ENCODE measurements around the gene PCDHB9. TPM values are rescaled to one million over a fixed set of nuclear protein-coding genes. Genes with fewer than 3 reads are reported as not detected.
"Not testable (repeated sequence)": the region's sequence is repeated elsewhere in the genome, so short reads cannot be mapped to it uniquely, and the experiment has no call there.

PCDHB9 gene
- total and polyA plus RNA-seq, 4 donors, result 0.03 to 0.25 (median 0.08) TPM

- no peak for TF ChIP-seq REST (IDR thresholded peaks at IDR 0.05)
- no peak for TF ChIP-seq ZBTB33 (IDR thresholded peaks at IDR 0.05)
- TF ChIP-seq HNF4G (IDR thresholded peaks at IDR 0.05), result no peak
- TF ChIP-seq TAF1 (conservative IDR thresholded peaks at IDR 0.05), result no peak
- no peak for TF ChIP-seq GABPA (IDR thresholded peaks at IDR 0.05 in 1 of 2, conservative IDR thresholded peaks at IDR 0.05 in 1 of 2)
Measured at GRCh38 chr5:141150224-141150992, 36.6 kb upstream of the PCDHB9 start (continued).

- Histone ChIP-seq H3K36me3 (ENCODE audit: control insufficient read depth in 4 of 4, insufficient read depth in 3 of 4, low read depth in 1 of 4, low read length in 3 of 4) (no peaks in the 10 kb centered on the region), H3K9me3 (ENCODE audit: control insufficient read depth in 4 of 4, low read length in 3 of 4) (peaks cover 16 to 38% (median 22%) of the 10 kb centered on the region in 4 donors), H3K27ac (ENCODE audit: low read depth in 1 of 2, low read length in 2 of 2) (no peak overlapping the region), H3K27me3 (ENCODE audit: control insufficient read depth in 4 of 4, insufficient read depth in 4 of 4, low read length in 3 of 4) (peaks cover 0 to 6% (median 0%) of the 10 kb centered on the region in 4 donors), H3K4me3 (ENCODE audit: low read depth in 1 of 3, low read length in 3 of 3) (no peak overlapping the region), H3K4me1 (ENCODE audit: control insufficient read depth in 4 of 4, insufficient read depth in 4 of 4, low read length in 3 of 4) (no peaks in the 10 kb centered on the region), H3K9ac (ENCODE audit: low read depth in 1 of 2, low read length in 2 of 2) (no peak overlapping the region)
- WGBS, result 28% methylated on average over 13 of the region's 13 CpGs
- TF ChIP-seq ATF3 (IDR thresholded peaks at IDR 0.05) (no peak), FOXA2 (IDR thresholded peaks at IDR 0.05) (no peak), ZBTB33 (IDR thresholded peaks at IDR 0.05) (no peak), MAX (IDR thresholded peaks at IDR 0.05) (no peak), RAD21 (IDR thresholded peaks at IDR 0.05) (no peak), CTCF (IDR thresholded peaks at IDR 0.05; ENCODE audit: low read depth, low read length, missing input control) (no peak), NR2F2 (IDR thresholded peaks at IDR 0.05) (no peak), EGR1 (IDR thresholded peaks at IDR 0.05; ENCODE audit: low read depth in 2 of 2) (no peak), TAF1 (conservative IDR thresholded peaks at IDR 0.05) (no peak), HNF4G (IDR thresholded peaks at IDR 0.05) (no peak), REST (IDR thresholded peaks at IDR 0.05) (no peak)
- no peak for DNase-seq (ENCODE audit: low spot score)
Measured at GRCh38 chr5:141150993-141151325, 36.0 kb upstream of the PCDHB9 start.

- not testable (repeated sequence) for H3K9ac ChIP-seq (ENCODE audit: low read depth in 1 of 2, low read length in 2 of 2); DNase-seq (ENCODE audit: low spot score); H3K27ac ChIP-seq (ENCODE audit: low read depth in 1 of 2, low read length in 2 of 2); H3K27me3 ChIP-seq (ENCODE audit: control insufficient read depth in 4 of 4, insufficient read depth in 4 of 4, low read length in 3 of 4); H3K4me1 ChIP-seq (ENCODE audit: control insufficient read depth in 4 of 4, insufficient read depth in 4 of 4, low read length in 3 of 4); H3K36me3 ChIP-seq (ENCODE audit: control insufficient read depth in 4 of 4, insufficient read depth in 3 of 4, low read depth in 1 of 4, low read length in 3 of 4); H3K4me3 ChIP-seq (ENCODE audit: low read depth in 1 of 3, low read length in 3 of 3)
- peaks cover 16 to 44% (median 26%) of the 10 kb centered on the region in 4 donors for H3K9me3 ChIP-seq (ENCODE audit: control insufficient read depth in 4 of 4, low read length in 3 of 4)
- WGBS, result 33% methylated on average over 39 of the region's 41 CpGs
Measured at GRCh38 chr5:141151632-141152031, 35.3 kb upstream of the PCDHB9 start.

Measured in liver (tissue), 9 donors.